Fibroblast of pulmonary artery (primary cell): ENCODE results near the gene SOHLH2.

Source experiments
- DNase-seq: peaks from one replicate; pipeline ENCODE4 v3.0.0-alpha.2; 2010; ENCODE audit warnings: low read depth
- H3K4me3 ChIP-seq: replicated peaks from 2 replicates; pipeline ENCODE4 v1.5.1; 2011; ENCODE audit warnings: low read depth, mild to moderate bottlenecking, control low read depth, low read length, moderate library complexity
- TF ChIP-seq, protein P1 (sequence below): IDR thresholded peaks from 2 replicates; pipeline ENCODE4 v1.5.1; 2011; ENCODE audit warnings: mild to moderate bottlenecking, control low read depth, low read length, inconsistent platforms; ENCODE audit errors: missing control alignments

Gene SOHLH2

DNA sequence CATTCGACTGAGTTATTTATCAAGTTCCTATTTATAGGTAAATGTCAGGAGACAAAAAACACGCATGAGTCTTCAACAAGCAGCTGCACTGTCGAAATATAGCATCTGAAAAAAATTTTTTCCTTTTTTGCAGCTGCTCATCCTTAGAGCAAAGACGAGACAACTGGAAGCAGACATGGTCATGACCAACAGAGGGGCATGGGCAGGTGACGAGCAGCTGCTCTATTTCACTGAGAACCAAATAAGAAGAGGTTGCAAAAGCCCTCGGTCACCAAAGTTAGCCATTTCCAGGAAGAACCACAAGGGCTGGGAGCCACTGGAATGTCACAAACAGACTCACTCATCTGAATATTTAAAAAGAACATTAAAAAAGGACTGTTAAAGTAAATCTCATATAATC lies 22.2 kb downstream of the SOHLH2 start:
- DNase-seq, result peak; percentile 7
- no peak overlapping the region for H3K4me3 ChIP-seq
- TF ChIP-seq, protein P1, sequence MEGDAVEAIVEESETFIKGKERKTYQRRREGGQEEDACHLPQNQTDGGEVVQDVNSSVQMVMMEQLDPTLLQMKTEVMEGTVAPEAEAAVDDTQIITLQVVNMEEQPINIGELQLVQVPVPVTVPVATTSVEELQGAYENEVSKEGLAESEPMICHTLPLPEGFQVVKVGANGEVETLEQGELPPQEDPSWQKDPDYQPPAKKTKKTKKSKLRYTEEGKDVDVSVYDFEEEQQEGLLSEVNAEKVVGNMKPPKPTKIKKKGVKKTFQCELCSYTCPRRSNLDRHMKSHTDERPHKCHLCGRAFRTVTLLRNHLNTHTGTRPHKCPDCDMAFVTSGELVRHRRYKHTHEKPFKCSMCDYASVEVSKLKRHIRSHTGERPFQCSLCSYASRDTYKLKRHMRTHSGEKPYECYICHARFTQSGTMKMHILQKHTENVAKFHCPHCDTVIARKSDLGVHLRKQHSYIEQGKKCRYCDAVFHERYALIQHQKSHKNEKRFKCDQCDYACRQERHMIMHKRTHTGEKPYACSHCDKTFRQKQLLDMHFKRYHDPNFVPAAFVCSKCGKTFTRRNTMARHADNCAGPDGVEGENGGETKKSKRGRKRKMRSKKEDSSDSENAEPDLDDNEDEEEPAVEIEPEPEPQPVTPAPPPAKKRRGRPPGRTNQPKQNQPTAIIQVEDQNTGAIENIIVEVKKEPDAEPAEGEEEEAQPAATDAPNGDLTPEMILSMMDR, result no peak

DNA sequence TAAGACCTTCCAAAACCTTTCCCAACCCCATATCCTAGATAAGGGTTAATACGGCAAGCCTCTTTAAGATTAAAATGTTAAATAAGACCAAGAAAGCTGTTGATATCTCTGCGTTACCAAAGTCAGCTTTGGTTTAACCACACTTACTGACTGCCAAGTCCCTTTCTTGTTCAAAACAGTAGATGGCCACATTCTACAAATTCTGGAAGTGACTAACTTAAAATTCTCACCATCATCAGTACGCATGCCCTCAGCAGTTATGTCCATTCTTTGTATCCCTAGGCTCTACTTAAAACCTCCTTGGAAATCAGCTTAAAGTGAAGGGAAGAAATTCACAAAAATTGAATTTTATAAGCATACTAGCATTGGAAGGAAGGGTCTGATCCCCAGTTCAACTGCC lies 23.6 kb downstream of the SOHLH2 start:
- peak; percentile 14 for DNase-seq
- TF ChIP-seq, protein P1, result no peak

DNA sequence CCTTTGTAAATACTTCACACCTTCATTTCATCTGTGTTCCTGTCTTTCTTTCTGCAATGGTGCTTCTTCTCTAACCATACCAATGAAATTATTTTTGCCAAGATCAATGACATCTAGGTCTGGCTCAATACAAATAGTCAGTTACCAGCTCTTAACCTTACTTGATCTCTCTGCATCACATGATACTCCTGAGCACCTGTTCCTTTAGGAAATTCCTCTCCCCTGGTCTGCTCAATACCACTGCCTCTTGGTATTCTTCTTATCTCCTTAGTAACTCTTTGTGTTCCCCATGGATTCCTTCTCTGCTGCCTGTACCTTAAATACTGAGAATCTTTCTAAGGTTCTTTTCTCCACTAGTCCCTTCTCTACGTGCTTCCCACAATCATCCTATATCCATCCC lies 25.9 kb downstream of the SOHLH2 start:
- DNase-seq, result no peak

More for the DNA sequence above, 23.6 kb downstream of the SOHLH2 start:
- H3K4me3 ChIP-seq, result no peak overlapping the region

DNA sequence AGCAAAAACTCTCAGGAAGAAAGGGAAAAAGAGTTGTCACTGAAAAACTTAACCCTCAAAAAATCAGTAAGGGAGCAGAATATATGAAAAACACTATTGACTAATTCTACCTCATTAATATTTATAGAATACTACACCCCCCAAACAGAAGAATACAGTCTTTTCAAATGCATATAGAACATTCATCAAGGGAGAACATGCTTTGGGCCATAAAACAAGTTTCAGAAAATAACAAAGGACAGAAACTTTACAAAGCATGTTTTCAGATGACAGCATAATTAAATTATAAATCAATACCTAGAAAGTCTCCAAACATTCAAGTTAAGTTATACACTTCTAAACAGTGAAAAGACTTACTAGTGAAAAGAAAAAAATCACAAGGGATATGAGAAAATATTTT lies 30.5 kb downstream of the SOHLH2 start:
- H3K4me3 ChIP-seq, result no peak overlapping the region
- TF ChIP-seq, protein P1, result no peak
- DNase-seq, result no peak

More for the DNA sequence above, 25.9 kb downstream of the SOHLH2 start:
- TF ChIP-seq, protein P1, result no peak
- no peak overlapping the region for H3K4me3 ChIP-seq

DNA sequence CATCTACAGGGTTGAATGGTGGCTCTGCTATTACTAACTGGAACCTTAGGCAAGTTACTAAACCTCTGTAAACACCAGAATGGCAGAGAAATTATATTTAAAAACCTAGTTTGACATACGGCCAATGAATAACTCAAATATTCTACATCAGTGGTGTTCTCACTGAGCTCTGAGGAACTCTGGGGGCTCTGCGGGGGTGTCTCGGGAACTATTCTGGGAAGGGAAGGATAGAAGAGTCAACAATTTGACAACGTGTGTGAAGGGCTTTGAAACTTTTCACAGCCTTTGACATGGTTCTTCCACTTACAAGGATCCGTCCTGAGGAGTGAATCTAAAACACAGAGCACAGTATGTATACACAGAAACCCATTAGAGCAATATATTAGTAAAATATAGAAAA lies 38.7 kb downstream of the SOHLH2 start:
- TF ChIP-seq, protein P1, result no peak
- DNase-seq, result no peak

DNA sequence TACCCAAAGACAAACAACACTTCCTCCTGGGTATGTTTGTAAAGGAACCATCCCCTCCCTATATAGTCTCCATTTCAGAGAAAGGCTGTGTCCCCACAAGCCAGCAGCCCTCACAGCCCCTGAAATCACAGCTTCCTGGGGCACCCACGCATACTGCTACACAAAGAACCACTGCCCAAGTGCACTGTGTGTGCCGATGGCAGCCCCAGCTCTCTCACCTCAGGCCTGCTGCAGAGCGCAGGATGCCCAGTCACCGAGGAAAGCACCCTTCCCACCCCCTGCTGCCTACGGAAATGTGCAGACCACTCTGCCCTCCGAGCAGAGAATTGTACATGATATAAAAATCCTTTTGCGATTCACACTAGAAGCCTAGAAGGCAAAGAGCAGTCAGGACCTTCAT lies 39.4 kb downstream of the SOHLH2 start:
- TF ChIP-seq, protein P1, result no peak
- no peak for DNase-seq
- H3K4me3 ChIP-seq, result no peak overlapping the region

More for the DNA sequence above, 38.7 kb downstream of the SOHLH2 start:
- no peak overlapping the region for H3K4me3 ChIP-seq

DNA sequence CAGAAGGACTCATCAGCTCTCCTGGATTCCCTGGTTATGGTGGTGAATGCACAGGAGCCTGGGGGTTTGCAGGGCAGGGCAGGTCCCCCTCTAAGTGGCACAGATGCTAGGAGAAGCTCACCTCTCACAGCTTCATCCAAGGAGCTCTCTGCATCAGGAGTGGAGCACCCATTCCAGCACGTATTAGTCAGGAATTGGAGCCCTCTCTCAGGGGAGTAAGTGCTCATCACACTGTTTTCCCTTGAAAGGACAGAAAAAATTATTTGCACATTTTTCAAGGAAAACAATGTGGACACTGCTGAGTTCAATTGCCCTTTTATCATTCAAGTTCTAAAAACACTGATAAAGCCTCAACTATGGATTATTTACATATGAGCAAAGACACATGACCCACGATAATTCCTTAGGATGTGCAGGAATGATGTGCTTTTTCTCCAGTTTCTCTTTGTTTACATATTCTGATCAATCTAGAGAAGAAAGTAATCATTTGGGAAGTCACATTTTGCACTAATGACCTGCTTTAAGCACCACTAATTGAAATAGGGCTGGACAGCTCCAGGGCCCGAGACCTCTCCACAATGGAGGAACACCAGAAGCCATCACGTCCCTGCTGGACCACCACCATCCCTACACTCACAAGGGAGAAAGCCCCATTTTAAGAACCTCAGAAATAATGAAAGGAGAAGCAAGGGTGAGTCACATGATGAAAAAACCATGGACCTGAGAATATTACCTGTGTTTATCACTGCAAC lies 40.6 kb downstream of the SOHLH2 start:
- no peak overlapping the region for H3K4me3 ChIP-seq
- TF ChIP-seq, protein P1, result no peak
- no peak for DNase-seq
